Stomach (tissue), 9 donors: ENCODE data around the gene PDE9A. TPM values are rescaled to one million over a fixed set of nuclear protein-coding genes. Genes with fewer than 3 reads are reported as not detected.

Experiments used
- DNase-seq, 2 donors: peaks; one replicate each; pipeline versions ENCODE4 v3.0.0 to v3.0.0-alpha.2; 2013 to 2019
- H3K27ac ChIP-seq, 5 donors: fragments of 200-600 bp in 4 of 5; sonication (generic) in 4 of 5; one replicate each; pipeline ENCODE4 v1.5.1; 2013 to 2019; ENCODE audit warnings: mild to moderate bottlenecking in 1 of 5, moderate library complexity in 1 of 5
- H3K27me3 ChIP-seq, 3 donors: fragments of 200-600 bp; sonication (generic); one replicate each; pipeline ENCODE4 v1.5.1; 2017 to 2019; ENCODE audit warnings: mixed run types in 1 of 3
- H3K36me3 ChIP-seq, 4 donors: fragments of 200-600 bp; sonication (generic); 1 replicate in 3 of 4; 2 replicates in 1 of 4; pipeline ENCODE4 v1.5.1; 2016 to 2019
- H3K4me1 ChIP-seq, 4 donors: fragments of 200-600 bp; sonication (generic); one replicate each; pipeline ENCODE4 v1.5.1; 2016 to 2019
- H3K4me3 ChIP-seq, 4 donors: fragments of 200-600 bp; sonication (generic) in 3 of 4; one replicate each; pipeline ENCODE4 v1.5.1; 2016 to 2019; ENCODE audit warnings: mild to moderate bottlenecking in 1 of 4
- H3K9me3 ChIP-seq, 4 donors: fragments of 200-600 bp; sonication (generic); one replicate each; pipeline ENCODE4 v1.5.1; 2016 to 2019
- CTCF ChIP-seq, 7 experiments: fragments of 450-650 bp in 4 of 7; fragments of 200-600 bp in 3 of 7; sonication (generic) in 3 of 7; IDR thresholded peaks; one replicate each; pipeline ENCODE4 v1.5.1; 2016 to 2019; ENCODE audit warnings: antibody characterized with exemption in 7 of 7, control low read depth in 2 of 7, mild to moderate bottlenecking in 1 of 7
- EP300 ChIP-seq: sonication (generic); formaldehyde crosslinking; IDR thresholded peaks from one replicate; pipeline ENCODE4 v1.6.1; 2017; ENCODE audit warnings: antibody characterized with exemption
- POLR2A ChIP-seq, 4 donors: fragments of 450-650 bp; IDR thresholded peaks; one replicate each; pipeline ENCODE4 v1.6.1; 2016; ENCODE audit warnings: antibody characterized with exemption in 4 of 4, control low read depth in 2 of 4, mild to moderate bottlenecking in 1 of 4, moderate library complexity in 1 of 4
- POLR2AphosphoS5 ChIP-seq, 3 donors: sonication (generic); formaldehyde crosslinking; IDR thresholded peaks; one replicate each; pipeline ENCODE4 v1.6.1; 2016; ENCODE audit warnings: antibody characterized with exemption in 3 of 3
- WGBS, 5 donors: extraction: QIAGEN DNeasy Blood & Tissue Kit in 3 of 5; methylation state at CpG; one replicate each; pipeline versions ENCODE4 v1.1.5 to v1.1.7; 2013 to 2018; 5-methylcytosine and 5-hydroxymethylcytosine counted together
- intact Hi-C: fragments of 100-400 bp; cut with DNase I; formaldehyde crosslinking; loops from one replicate; pipeline ENCODE4 v1.15.1; 2023; ENCODE audit warnings: low total_unique reads
- polyA plus RNA-seq, 3 donors: library from polyadenylated mRNA; stranded (reverse); fragments of 200-250 nt; gene quantifications; one replicate each; pipeline ENCODE4 v1.2.3, GENCODE V29; 2013
- total RNA-seq, 5 donors: library from RNA; depleted of rRNA; stranded (reverse); fragments of >200 nt; gene quantifications; one replicate each; pipeline versions ENCODE4 v1.1.0 to v1.2.3, GENCODE V29; 2014 to 2016
- donor health status: healthy with polysubstance abuse.
- donor health status: Bipolar disorder and iron deficiency.
- donor health status: healthy.

The PDE9A gene
- total and polyA plus RNA-seq, 8 donors, result 6.4 to 77.1 (median 11.9) TPM

DNA sequence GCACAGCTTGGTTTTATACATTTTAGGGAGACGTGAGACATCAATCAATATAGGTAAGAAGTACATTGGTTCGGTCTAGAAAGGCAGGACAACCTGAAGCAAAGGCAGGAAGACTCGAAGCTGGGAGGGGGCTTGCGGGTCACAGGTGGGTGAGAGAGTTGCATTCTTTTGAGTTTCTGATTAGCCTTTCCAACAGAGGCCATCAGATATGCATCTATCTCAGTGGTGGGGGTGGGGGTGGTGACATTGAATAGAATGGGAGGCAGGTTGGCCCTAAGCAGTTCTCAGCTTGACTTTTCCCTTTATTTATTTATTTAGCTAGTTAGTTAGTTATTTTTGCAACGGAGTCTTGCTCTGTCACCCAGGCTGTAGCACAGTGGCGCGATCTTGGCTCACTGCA lies 140.4 kb downstream of the PDE9A start:
- Histone ChIP-seq H3K4me1 (peaks cover 0 to 8% (median 0%) of the 10 kb centered on the region in 4 donors), H3K4me3 (no peak overlapping the region), H3K36me3 (no peaks in the 10 kb centered on the region), H3K27ac (no peak overlapping the region), H3K27me3 (peaks cover 0 to 21% (median 0%) of the 10 kb centered on the region in 3 donors), H3K9me3 (no peaks in the 10 kb centered on the region)
- TF ChIP-seq POLR2AphosphoS5 (IDR thresholded peaks at IDR 0.05), result no peak
- no peak for TF ChIP-seq POLR2A (IDR thresholded peaks at IDR 0.05)
- no peak for DNase-seq
- intact Hi-C loops, result no loop called here
- WGBS, 5 donors, result 72 to 84% (median 76%) methylated on average over 7 of the region's 7 CpGs

GRCh38 chr21:42794551-42794950 lies 141.1 kb downstream of the PDE9A start:
- Histone ChIP-seq H3K9me3 (no peaks in the 10 kb centered on the region), H3K27ac (no peak overlapping the region), H3K4me3 (no peak overlapping the region), H3K27me3 (peaks cover 0 to 21% (median 0%) of the 10 kb centered on the region in 3 donors), H3K36me3 (no peaks in the 10 kb centered on the region), H3K4me1 (peaks cover 0 to 8% (median 0%) of the 10 kb centered on the region in 4 donors)
- no peak for DNase-seq
- intact Hi-C loops, result no loop called here
- TF ChIP-seq EP300 (no peak), POLR2A (IDR thresholded peaks at IDR 0.05) (no peak), POLR2AphosphoS5 (IDR thresholded peaks at IDR 0.05) (no peak), CTCF (IDR thresholded peaks at IDR 0.05) (no peak)
- 58 to 79% (median 66%) methylated on average over 6 of the region's 6 CpGs for WGBS, 5 donors

- Histone ChIP-seq H3K4me3 (no peak overlapping the region), H3K9me3 (no peaks in the 10 kb centered on the region), H3K27ac (no peak overlapping the region), H3K27me3 (peaks cover 0 to 21% (median 0%) of the 10 kb centered on the region in 3 donors), H3K36me3 (no peaks in the 10 kb centered on the region), H3K4me1 (peaks cover 0 to 8% (median 0%) of the 10 kb centered on the region in 4 donors)
- DNase-seq, result no peak
- intact Hi-C loops, result no loop called here
- 36 to 52% (median 45%) methylated on average over 12 to 13 of the region's 13 CpGs for WGBS, 5 donors
- TF ChIP-seq EP300, result no peak
- TF ChIP-seq POLR2AphosphoS5 (IDR thresholded peaks at IDR 0.05), result no peak
- TF ChIP-seq CTCF (IDR thresholded peaks at IDR 0.05), result no peak
- no peak for TF ChIP-seq POLR2A (IDR thresholded peaks at IDR 0.05)
These were observed 143.1 kb downstream of the PDE9A start for GRCh38 chr21:42796327-42797062.

DNA sequence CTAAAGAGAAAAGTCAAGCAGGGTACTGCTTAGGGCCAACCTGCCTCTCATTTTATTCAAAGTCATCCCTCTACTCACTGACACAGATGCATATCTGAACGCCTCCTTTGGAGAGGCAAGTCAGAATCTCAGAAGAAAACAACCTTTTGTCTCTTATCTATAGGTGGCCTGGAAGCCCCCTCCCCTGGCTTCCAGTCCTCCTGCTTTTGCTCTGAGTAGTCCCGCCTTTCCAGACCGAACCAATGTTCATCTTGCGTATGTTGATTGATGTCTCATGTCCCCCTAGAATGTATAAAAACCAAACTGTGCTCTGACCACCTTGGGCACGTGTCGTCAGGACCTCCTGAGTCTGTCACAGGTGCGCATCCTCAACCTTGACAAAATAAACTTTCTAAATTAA lies 144.1 kb downstream of the PDE9A start:
- H3K36me3 ChIP-seq, result no peaks in the 10 kb centered on the region
- no peak for DNase-seq

More for the DNA sequence above, 144.1 kb downstream of the PDE9A start:
- Histone ChIP-seq H3K4me3 (no peak overlapping the region), H3K27ac (no peak overlapping the region), H3K9me3 (no peaks in the 10 kb centered on the region), H3K4me1 (peaks cover 0 to 8% (median 0%) of the 10 kb centered on the region in 4 donors), H3K27me3 (peaks cover 0 to 21% (median 0%) of the 10 kb centered on the region in 3 donors)
- intact Hi-C loops, result no loop called here
- 84 to 88% (median 86%) methylated on average over 7 of the region's 7 CpGs for WGBS, 5 donors
- TF ChIP-seq POLR2A (IDR thresholded peaks at IDR 0.05), result no peak
- no peak for TF ChIP-seq EP300
- no peak for TF ChIP-seq CTCF (IDR thresholded peaks at IDR 0.05)
- TF ChIP-seq POLR2AphosphoS5 (IDR thresholded peaks at IDR 0.05), result no peak
